ENCODE data around the gene VGF.
"Not testable (repeated sequence)": the region's sequence is repeated elsewhere in the genome, so short reads cannot be mapped to it uniquely, and the experiment has no call there.

- TF ChIP-seq CTCF (IDR thresholded peaks at IDR 0.05); ZFX (IDR thresholded peaks at IDR 0.05; ENCODE audit: borderline replicate concordance): not testable (repeated sequence)
Measured at GRCh38 chr7:101121631-101121990, 43.8 kb downstream of the VGF start.
